NCI-H2171 treated with DMSO at 0.1 percent for 48 hours (cell line): ENCODE results near the gene SCAI.
"Not testable (repeated sequence)": the region's sequence is repeated elsewhere in the genome, so short reads cannot be mapped to it uniquely, and the experiment has no call there.

Source experiments
- DNase-seq: peaks from one replicate; lab custom pipeline; 2025; lab: John Stamatoyannopoulos, UW

SCAI gene

GRCh38 chr9:125150349-125151245 lies 7.3 kb upstream of the SCAI start:
- DNase-seq: no peak

GRCh38 chr9:125147401-125147951 lies 4.1 kb upstream of the SCAI start:
- no peak for DNase-seq

- no peak for DNase-seq
Measured at GRCh38 chr9:125146247-125146646, 2.9 kb upstream of the SCAI start.

- no peak for DNase-seq
Measured at GRCh38 chr9:125145425-125145824, 2.1 kb upstream of the SCAI start.

- peak; percentile 26 for DNase-seq
Measured at GRCh38 chr9:125142560-125143376, 560 bp downstream of the SCAI start.

- no peak for DNase-seq
Measured at GRCh38 chr9:125141751-125142150, 1.6 kb downstream of the SCAI start.

GRCh38 chr9:125141251-125141650 lies 2.1 kb downstream of the SCAI start:
- no peak for DNase-seq

- no peak for DNase-seq
Measured at GRCh38 chr9:125140576-125140975, 2.8 kb downstream of the SCAI start.

- DNase-seq: no peak
Measured at GRCh38 chr9:125137200-125137599, 6.1 kb downstream of the SCAI start.

- DNase-seq: no peak
Measured at GRCh38 chr9:125134976-125135375, 8.4 kb downstream of the SCAI start.

- no peak for DNase-seq
Measured at GRCh38 chr9:125133403-125134329, 9.7 kb downstream of the SCAI start.

- DNase-seq: no peak
Measured at GRCh38 chr9:125131778-125132177, 11.6 kb downstream of the SCAI start.

GRCh38 chr9:125126019-125126746 lies 17.1 kb downstream of the SCAI start:
- DNase-seq: no peak

- no peak for DNase-seq
Measured at GRCh38 chr9:125125523-125125922, 17.8 kb downstream of the SCAI start.

GRCh38 chr9:125121146-125121545 lies 22.2 kb downstream of the SCAI start:
- no peak for DNase-seq

GRCh38 chr9:125119643-125120286 lies 23.6 kb downstream of the SCAI start:
- no peak for DNase-seq

GRCh38 chr9:125118696-125119095 lies 24.6 kb downstream of the SCAI start:
- not testable (repeated sequence) for DNase-seq

GRCh38 chr9:125114503-125114902 lies 28.8 kb downstream of the SCAI start:
- not testable (repeated sequence) for DNase-seq

GRCh38 chr9:125110464-125110863 lies 32.9 kb downstream of the SCAI start:
- no peak for DNase-seq

GRCh38 chr9:125108541-125108940 lies 34.8 kb downstream of the SCAI start:
- not testable (repeated sequence) for DNase-seq
